GM18861 (cell line): ENCODE results near the gene ULK4.
"Not testable (repeated sequence)": the region's sequence is repeated elsewhere in the genome, so short reads cannot be mapped to it uniquely, and the experiment has no call there.

Experiments used
- ATAC-seq: cut with Tn5 transposase; IDR thresholded peaks from one replicate; pipeline ENCODE4 v1.9.1; 2021; ENCODE audit not compliant: unreplicated experiment

Gene ULK4

GRCh38 chr3:41284934-41285333 is 677.0 kb downstream of the ULK4 start:
- not testable (repeated sequence) for ATAC-seq

DNA sequence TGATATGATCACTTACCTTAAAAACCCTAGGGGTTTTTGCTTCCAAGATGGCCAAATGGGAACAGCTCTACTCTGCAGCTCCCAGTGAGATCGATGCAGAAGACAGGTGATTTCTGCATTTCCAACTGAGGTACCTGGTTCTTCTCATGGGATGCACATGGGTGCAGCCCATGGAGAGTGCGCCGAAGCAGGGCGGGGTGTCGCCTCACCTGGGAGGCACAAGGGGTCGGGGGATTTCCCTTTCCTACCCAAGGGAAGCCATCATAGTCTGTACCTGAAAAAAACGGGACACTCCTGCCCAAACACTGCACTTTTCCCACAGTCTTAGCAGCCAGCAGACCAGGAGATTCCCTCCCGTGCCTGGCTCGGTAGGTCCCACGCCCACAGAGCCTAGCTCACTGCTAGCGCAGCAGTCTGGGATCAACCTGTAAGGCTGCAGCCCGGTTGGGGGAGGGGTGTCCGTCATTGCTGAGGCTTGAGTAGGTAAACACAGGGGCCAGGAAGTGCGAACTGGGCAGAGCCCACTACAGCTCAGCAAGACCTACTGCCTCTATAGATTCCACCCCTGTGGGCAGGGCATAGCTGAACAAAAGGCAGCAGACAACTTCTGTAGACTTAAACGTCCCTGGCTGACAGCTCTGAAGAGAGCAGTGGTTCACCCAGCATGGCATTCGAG is 684.0 kb downstream of the ULK4 start:
- no peak for ATAC-seq

DNA sequence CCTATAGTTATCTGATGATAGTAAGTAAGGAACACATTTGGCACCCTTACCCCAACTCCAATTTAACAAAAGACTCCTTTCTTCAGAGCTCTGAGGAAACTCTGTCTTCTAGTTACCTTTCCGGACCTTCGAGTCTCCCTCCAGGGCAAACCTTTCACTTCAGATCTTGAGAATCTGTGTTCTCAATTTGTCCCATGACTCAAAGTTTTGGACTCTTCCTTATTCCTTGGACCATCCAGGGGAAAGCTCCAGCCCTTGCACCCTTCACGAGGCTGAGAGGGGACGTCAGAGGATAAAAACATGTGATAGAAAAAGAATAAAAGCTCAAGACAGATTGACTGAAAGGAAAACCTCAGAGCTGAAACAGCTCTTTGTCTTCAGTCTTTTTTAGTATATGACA is 685.7 kb downstream of the ULK4 start:
- ATAC-seq, result no peak

DNA sequence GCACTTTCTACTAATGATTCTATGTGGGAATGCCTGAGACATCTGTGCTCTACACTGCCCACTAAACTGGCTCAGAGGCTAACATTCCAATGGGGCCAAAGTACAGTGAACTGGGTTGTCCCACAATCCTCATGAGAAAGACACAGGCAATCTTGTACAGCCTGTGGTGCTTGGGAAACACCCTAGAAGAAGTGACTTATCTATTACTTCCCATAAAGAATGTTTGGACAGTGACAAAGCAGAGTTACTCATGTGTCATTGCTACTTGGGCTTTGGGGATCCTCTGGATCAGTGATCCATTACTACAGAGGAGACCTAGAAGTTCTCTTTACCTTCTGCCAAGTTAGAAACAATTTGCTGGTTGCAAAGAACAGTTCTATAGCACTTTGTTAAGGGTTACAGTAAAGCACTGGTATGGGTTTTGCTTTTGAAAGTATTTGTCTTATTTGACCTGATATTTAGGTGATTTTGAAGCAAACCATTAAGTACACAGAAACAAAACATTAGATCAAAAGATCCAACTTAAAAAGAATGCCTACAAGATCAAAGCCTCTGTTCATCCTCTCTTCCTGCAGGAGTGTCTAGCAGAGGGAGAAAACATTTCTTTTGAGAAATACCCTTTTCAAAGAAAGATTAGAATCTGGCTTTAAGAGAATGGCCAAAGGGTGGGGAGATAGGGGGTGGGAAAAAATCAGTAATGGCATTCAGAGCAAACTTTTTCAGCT is 686.8 kb downstream of the ULK4 start:
- ATAC-seq, result no peak

GRCh38 chr3:41272667-41273066 is 689.2 kb downstream of the ULK4 start:
- ATAC-seq, result no peak

- no peak for ATAC-seq
These were observed 693.8 kb downstream of the ULK4 start for GRCh38 chr3:41267975-41268640.

DNA sequence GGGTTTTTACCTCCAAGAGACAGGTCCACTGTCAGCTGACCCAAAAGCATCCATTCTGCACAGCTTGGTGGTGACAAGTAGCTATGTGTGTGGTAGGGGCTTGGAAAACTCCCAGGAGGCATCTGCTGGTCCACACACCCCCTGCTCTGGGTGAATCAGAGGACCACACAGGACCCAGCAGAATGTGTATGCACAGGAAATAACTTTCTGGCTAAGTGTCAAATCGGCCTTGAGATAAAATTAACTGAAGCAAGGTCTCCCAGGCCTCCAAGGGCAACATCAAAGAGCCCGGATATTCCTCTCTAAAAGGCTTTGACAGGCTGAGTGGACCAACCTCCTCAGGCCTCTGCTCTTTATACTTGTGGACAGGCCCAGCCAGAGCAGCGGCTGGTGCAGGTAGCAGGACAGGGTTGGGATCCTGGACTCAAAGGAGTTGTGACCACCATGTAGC is 696.1 kb downstream of the ULK4 start:
- ATAC-seq, result no peak

- ATAC-seq, result no peak
These were observed 696.8 kb downstream of the ULK4 start for GRCh38 chr3:41265011-41265545.

DNA sequence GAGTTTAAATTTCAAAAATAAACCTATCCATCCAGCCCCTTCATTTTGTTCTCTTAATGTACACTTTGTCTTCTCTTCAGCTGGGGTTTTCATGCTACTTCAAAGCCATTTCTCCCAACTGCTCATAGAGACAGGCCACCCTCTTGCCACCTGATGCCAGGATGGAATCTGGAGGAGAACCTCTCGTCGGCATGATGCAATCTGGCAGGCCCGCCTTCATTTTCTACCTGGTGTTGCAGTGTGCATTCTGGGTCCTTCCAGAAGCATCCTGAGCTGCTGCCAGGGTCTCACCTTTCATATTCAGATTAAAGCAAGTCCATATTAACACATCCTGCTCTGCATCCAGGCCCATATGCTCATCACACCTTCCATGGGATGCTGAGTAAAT is 701.8 kb downstream of the ULK4 start:
- ATAC-seq, result no peak

DNA sequence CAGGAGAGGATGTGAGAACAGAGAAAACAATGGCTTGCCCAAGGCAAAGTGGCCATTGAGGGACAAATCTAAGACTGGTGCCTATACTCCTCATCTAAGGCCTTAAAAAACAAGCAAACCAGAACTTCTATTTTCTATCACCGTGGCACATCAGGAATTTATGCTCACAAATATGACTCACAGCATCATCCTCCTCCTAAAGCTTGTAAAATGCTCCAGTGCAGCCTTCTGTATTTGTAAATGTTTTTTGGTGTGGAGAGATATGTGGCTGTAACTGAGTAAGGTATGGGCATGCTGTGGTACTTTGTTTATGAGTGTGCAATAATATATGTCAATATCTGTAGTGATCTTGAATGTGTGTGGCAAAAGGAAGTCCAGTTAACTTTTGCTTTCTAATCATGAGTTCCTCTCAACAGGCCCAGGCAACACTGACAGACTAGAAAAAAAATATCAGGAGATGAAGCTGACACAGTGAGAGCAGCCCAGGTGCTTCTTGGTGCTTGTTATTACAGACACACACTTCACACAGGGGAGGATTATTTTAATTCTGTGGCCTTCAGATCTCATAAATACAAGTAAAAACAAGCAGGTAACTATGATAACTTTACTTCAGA is 702.3 kb downstream of the ULK4 start:
- no peak for ATAC-seq

GRCh38 chr3:41258239-41258800 is 703.6 kb downstream of the ULK4 start:
- no peak for ATAC-seq

DNA sequence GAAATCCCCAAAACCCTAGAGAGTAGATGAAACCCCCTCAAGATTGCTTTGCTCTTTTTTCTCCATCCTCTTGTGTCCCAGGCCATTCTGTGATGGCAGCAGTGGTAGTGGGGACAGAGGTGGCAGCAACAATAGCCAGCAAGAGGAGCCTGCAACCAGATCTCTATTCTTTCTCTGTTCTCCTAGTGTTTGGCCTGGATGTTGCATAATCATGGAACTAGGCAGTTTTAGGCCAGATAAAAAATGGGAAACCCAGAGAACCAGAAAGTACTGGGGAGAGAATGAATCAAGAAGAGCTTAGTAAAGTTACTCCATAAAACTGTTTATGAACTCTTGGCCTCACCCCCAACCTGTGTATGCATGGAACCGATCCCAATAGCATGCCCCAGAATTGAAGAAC is 710.3 kb downstream of the ULK4 start:
- no peak for ATAC-seq

DNA sequence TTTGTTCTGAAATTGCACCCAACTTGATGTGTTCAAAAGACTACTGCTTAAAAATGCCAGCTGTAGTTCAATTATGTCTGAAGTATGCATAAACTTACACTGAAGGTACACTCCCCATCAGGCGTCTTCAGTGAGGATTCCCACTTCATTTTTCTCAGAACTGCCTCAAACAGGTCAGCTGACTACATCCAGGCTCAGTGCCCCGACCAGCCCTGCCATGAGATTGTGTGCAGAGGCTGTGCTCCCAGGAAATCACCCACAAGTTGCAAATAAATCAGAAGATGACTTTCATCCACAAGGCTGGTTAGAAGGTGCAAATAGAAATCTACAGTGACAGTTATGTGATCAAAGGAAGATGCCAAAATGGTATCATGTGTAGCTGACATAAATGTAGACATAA is 711.1 kb downstream of the ULK4 start:
- no peak for ATAC-seq

DNA sequence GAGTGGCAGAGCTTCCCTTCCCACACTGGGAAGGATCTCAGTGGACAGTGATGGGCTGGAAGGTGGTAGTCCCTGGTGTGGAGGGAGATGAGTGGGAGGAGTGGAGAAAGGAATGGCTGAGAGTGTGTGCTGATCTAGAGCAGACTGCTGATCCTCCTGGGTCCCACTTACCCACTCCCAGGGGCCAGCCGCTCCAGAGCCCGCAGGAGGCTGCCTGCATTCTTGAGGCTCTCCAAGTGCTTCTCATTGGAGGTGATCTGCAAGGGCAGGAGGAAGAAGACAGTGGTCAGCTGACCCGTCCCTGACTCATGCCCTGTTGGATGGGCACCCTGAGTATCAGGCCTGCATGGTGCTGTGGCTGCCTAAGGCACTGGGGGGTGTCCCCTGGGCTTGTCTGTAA is 712.6 kb downstream of the ULK4 start:
- no peak for ATAC-seq

GRCh38 chr3:41248525-41248924 is 713.4 kb downstream of the ULK4 start:
- no peak for ATAC-seq

DNA sequence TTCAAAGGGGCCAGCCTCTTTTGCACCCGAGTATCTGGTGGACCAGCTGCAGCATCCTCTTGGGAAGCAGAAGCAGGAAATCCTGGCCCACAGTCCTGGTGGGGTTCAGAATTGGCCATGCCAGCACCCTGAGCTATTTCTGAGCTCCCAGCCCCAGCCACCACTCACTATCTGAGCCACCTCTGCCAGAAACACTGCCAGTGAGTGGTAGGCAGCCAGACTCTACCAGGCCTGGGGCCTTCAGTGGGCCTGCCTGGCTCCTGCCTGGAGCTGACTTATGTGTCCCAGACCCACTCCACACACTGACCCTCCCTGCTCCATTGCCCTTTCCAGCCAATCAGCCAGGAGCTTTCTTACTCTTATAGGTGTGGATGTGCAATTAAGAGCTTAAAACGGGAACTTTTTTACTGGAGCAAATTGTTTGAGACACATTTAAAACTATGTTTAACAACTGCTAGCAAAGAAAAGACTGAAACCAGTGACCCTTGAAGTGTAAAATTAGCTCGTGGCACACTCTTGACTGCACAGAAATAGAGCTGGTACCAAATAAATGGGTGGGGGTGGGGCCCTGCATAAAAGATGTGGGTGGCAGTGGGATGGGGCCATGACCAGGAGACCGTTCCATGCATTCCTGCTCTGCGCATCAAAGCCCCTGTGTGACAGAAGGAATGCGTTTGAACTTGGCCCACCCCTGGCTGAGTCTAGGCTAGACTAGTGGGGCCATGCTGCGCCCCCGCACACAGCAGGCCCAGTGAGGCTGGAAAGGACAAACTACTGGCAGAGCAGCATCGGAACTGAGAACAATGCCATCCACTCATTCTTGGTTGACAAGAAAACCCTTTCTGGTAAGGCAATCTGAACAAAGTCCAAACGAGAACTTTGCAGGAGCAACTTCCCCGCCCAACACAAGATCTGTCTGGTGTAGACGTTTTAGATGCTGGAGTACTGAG is 714.6 kb downstream of the ULK4 start:
- no peak for ATAC-seq

DNA sequence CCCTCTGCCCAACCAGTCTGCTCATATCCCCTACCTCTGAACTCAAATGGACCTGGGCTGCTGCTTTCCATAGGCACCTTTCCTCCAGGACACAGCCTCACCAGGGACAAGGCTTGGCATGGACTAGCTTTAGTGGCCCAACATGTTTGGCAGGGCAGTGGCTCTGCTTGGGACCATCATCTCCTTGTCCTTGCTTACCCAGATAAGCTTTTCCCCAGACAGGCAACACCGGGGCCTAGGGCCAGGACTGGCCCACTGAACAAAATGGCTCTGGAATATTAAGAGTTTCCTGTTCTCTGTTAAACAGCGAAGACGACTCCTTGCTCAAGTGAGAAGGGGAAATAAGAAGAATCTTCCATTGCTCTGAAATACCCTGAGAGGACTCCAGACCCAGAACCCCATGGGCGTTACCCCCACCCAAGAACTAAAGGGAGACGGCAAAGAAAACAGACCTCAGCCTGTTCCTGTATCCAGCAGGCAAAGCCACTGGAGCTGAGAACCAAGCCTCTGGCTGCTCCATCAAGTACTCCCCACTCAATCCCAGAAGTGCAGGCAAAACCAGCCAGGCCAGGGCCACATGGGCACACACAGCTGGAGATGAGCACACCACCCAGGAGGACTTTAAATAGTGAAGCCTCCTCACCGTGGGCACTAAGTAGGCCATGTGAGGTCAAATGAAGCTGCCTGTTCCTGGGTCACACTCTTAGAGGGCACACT is 717.1 kb downstream of the ULK4 start:
- ATAC-seq, result no peak

DNA sequence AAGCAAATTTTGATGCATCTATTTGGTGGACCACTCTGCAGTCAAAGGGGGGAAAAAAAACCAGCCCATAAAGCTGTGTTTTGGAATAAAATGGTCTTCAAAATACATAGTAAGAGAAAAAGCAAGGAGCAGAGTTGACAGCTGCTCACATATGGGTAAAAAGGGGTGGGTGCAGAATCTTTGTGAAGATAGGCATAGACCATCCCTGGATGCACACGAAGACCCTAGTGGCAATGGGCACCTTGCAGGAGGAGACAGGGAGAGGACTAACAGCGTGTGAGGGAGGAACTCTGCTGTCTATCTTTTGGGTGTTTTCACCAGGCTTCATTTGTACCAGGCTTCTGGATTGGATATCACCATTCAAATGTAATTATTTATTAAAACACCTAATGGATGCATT is 718.7 kb downstream of the ULK4 start:
- ATAC-seq, result no peak

DNA sequence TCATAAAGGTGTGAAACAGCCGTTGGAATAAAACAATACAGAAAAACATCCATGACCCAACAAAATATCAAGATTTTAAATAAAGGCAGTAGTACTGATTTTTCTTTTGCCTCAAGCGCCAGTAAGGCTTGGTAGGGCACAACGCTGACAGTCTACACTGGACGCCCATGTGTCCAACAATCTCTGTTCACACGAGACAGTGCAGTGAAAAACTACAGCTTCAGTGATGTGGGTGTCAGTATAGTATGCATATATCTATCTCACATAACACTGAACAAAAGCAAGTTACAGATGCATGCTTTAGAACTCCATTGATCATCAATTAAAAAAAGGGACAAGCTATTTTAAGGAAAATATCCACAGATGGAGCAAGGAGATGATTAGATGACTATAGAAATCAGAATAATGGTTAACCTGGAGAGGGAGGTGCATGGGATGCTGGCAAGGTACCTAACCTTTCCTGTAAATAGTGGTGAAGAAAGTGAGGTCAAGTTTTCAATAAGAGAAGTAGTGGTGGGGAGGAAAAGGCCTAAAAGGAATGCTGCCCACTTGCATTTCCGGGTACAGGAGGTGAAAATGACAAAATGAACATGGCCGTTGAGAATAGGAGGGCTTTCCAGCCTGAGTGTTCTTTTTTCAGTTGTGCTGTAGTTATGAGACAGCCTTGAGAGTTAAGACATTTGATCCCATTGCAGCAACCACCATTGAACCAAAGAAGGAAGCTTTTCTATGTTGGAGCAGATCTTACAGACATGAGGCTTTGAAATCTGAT is 719.9 kb downstream of the ULK4 start:
- no peak for ATAC-seq
